ENCODE results near the gene TTC3.

TTC3 gene

DNA sequence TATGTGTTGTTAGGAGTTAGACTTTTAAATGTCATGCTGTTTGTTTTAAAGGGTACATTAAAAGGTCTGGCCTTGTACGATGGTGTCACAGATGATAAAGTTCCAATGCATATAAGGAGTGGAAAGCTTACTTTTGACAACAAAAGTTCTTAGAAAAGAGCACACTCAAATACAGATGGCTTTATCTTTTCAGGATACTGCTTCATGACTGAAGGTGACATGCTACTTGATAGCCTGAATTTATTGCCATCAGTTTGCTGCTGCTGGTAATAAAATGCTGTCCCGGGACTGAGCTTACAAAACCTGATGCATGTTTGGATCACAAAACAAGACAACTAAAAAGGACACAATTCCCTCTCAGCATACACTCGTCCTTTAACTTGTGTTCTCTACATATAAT is 84.9 kb downstream of the TTC3 start:
- no peak for DNase-seq

DNA sequence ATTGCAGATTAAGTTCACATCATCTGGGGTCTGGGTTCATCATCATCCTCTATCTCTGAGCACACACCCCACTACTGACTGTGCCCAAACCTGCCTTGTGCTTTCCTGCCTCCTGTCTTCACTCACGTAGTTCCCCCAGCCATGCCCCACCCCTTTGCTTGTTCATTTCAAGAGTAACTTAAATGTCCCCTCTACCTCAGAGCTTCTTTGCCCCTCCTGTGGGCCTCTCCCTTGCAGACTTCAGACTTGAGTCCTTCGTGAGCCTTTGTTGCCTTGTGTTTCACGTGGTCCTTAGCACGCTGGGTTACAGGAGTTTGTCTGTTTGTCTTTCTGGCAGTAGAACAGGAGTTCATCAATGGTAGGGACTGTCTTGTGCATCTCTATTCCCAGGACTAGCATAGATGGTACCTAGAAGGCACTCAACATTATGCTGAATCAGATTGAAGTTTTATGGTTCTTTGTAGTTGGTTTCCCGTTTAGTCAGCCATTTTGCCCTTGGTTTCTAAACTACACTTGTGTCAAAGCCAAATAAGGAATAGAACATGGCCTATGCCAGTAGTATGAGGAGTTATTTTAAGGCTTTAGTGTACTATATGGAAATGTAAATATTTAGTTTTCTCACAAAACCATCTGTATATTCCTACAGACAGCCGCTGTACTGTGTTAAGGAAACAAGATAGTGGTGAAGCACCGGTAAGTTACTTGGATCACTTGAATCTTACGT is 86.2 kb downstream of the TTC3 start:
- no peak for DNase-seq

DNA sequence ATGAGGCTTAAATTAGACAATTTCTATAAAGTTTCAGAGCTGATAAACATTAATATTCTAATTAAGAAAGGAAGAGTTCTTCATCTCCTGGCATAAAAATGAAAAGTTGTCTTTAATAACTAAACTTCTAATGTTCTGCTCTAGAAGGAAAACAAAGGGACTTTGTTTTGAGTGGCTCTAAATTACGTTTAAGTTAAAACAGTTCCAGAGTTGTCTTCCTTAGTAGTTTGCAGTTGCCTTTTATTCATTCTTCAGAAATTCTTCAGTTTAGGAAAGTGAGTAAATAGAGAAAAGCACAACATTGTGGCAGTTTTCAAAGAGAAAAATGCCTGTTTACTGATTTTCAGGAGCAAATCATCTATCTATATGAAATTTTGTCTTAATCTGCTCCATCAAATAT is 86.9 kb downstream of the TTC3 start:
- DNase-seq: no peak

DNA sequence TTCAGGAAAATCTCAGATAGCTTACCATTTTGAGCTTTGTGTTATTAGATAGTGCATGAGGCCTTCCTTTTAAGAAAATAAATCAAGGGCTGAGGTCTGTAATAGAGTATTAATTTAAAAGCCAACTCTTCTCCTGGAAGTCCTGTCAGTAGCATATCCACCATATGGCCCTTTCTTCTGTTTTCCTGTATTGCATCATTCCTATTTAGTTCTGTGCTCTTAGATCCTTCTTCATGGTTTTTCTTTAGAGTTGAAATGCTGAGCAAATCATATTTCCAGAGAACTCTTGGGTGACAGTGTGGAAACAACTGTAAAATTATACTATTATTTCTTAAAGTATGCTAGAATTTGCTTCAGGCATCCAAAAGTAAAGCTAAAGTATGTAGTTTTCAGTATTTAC is 91.7 kb downstream of the TTC3 start:
- no peak for DNase-seq

DNA sequence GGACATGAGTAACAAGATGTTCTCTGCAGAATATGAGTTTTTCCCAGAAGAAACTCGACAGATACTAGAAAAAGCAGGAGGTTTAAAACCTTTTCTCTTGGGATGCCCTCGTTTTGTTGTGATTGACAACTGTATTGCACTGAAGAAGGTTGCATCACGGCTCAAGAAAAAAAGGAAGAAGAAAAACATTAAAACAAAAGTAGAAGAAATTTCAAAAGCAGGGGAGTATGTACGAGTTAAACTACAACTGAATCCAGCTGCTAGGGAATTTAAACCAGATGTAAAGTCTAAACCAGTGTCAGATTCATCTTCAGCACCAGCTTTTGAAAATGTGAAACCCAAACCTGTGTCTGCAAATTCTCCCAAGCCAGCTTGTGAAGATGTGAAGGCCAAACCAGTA is 92.5 kb downstream of the TTC3 start:
- no peak for DNase-seq

GRCh38 chr21:37166733-37167132 is 93.7 kb downstream of the TTC3 start:
- no peak for DNase-seq

DNA sequence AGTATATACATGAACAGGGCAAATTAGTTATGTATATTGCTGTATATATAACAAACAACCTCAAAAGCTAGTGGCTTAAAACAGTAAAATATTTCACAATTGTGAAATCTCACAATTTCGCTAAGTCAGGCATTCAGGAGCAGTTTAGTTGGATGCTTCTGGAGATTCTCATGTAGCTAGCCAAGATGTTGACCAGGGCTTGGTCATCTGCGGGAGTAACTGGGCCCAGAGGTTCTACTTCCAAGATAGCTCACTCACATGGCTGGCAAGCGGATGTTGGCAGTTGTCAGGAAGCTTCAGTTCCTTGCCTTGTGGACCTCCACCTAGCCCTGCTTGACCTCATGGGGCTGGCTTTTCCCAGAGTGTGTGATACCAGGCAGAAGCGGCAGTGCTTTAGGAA is 95.6 kb downstream of the TTC3 start:
- no peak for DNase-seq

DNA sequence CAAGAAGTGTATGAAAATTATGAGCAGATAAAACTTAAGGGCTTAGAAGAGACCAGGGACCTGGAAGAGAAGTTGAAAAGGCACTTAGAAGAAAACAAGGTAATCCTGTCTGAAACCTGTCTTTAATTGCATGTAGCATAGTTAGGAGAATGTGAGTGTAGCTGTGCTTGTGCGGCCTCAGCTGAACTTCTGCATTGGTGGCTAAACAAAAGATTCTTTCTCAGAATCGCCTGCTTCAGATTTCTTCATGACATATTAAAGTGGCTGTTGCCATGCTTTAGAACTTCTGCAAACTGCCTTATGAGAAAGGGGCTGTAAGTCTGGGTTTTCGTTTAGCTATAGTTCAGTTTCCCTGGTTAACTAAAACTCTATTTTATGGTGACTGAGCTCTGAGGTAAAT is 99.6 kb downstream of the TTC3 start:
- no peak for DNase-seq

DNA sequence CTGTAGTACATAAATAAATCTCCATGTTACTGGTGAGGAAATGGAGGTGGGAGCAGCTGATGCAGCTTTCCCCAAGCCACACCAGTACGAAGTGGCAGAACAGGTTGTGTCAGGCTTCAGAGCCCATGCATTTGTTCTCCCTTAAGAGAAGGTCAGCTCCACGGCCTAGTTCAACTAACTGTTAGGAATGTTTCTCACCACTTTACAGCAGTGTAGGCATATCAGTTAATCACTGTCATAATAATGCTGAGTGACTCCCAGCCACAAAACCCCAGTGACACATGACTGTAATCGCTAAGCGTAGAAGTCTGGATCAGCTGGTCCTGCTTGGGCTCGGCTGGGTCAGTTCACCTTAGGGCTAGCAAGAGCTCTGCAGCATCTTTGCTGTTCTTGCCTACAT is 103.7 kb downstream of the TTC3 start:
- no peak for DNase-seq

DNA sequence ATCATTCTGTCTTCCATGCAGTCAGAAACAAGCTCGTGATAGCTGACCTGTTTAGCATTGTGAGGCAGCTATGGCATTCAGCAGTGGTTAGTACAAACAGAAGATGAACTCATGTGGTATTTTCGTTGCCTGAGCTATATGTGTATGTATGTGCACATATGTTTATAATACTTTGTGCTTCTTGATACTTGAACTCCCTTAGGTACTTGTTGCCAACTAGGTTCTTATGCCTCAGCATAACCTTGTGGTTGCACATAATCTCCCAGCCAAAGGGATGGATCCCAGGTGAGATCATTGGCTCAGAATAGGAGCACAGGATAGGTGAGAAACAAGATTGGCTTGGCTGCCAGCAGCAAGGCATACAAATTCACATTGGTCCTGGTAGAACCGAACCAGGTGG is 108.0 kb downstream of the TTC3 start:
- no peak for DNase-seq

DNA sequence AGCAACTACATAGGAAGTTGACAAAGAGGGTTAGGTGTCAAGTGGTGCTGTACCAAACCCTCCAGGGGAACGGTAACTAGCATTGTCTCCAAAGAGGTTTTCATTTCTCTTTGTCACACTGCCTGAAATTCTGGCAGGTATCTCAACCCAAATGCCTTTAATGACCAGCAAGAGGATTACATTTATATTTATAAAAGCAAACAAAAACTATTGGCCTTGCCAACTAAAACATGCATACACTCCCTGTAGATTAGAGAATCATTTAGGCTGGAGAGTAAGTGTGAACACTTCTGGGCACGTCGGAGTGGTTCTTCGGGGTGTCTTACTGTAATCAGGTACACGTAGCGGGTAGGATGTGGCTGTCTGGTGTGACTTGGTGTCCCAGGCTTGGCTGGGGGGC is 109.2 kb downstream of the TTC3 start:
- no peak for DNase-seq

DNA sequence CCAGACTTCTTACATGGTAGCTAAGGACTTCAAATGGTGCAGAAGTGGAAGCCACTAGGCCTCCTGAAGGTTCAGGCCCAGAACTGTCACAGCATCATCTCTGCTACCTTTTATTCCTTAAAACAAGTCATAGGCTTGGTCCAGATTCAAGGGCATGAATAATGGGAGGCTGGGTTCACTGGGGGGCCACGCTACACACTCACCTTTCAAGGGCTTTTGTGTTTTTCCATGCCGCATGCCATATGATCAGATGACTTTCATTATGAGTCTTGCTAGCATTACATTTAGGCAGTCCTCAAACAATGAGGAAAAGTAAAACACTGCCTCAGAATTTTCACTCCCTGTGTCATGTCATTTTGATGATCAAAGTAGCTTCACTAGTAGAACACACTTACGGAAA is 110.7 kb downstream of the TTC3 start:
- DNase-seq: no peak

DNA sequence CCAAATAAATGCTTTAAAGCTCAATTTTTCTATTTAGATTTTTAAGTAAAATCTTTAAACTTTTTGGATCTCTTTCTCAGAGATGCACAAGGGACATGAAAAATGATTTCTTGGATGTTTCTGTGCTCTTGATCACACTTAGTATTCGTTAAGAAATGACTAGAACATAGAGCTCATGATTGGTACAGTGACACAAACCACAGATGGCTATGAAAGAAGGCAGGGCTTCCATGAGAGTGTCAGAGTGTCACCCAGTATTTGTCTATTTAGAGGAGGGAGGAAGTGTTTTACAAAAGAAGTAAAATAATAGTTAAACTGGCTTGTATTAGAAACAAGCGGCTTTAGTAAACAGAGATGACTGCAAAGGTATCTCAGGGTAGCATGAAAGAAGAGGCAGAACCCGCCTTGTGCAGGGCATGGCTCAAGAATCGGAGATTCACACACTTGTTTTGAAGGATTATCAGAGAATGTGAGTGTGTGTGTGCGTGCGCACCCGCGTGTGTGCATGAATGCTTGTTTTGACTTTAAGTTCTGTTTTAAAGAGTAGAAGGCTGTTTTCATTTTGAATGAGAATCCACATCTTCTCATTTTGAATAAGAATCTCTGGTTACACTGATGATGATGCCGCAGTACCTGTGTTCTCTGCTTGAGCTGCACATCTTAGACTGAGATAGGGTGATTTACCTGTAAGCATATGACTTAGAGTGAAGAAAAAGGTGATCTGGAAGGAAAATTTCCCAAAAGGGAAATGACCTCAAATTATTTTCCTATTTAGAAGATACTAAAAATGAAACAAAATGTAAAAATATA is 111.9 kb downstream of the TTC3 start:
- no peak for DNase-seq

DNA sequence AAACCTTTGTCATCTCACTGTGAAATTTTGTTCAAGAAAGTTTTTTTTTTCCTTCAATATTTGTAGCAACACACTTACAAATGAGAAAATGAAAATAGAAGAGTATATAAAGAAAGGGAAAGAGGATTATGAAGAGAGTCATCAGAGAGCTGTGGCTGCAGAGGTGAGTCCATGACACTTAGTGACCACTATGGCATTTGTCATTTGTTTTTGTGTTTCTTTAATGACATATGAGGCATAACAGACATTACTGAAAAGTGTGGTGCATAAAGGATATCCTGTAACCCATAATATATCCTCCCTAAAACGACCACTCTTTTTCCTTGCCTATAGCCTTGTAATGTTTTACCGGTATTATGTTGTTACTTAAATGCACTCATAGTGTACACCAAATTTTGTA is 113.9 kb downstream of the TTC3 start:
- no peak for DNase-seq

DNA sequence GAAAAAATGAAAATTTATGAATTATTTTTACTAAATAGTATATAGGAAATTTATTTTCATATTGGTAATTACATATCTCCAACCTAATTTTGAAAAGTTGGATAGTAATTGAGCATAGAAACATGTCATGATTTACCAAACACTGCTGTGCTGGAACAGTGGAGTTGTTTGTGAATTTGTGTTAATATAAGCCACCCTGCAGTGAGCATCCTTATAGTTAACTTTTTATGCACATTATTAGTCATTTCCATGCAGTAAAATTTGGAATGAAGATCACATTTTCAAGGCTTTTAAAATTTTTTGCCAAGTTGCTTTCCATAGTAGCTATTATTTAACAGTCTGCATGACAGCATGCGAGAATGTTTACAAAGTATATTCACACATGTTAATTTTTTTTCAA is 115.8 kb downstream of the TTC3 start:
- no peak for DNase-seq

DNA sequence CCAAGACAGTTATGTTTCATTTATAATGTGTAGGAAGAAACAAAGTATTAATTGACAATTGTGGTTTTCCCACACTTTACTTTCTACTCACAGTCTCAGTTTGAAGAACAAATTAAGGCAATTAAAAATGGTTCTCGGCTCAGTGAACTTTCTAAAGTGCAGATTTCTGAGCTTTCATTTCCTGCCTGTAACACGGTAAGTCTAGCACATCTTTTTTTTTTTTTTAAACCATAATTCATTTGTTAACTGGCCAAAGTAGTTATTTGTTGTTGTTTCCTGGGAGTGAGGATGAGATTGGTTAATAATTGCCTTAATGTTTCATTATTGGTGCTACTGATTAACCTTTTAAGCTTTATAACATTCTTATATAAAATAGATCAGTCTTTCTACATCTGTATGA is 119.0 kb downstream of the TTC3 start:
- DNase-seq: no peak

GRCh38 chr21:37193006-37193405 is 120.0 kb downstream of the TTC3 start:
- no peak for DNase-seq

DNA sequence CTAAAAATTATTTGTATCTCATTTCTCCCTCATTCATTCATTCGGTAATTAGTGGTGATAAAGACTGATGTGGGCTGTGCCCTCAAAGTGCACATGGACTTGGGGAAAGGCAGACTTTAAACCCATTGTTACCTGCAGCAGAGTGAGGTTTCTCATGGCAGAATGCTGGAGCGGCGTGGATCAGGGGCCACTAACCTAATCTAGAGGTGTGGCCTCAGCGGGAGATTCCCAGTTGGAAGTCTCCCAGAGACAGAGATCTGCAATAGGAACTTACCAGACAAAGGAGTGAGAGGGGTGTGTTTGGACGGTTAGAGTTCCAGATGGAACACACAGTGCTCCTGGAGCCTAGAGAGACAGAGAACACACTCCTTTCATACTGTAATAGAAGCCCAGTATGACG is 120.6 kb downstream of the TTC3 start:
- no peak for DNase-seq

GRCh38 chr21:37195059-37195458 is 122.0 kb downstream of the TTC3 start:
- no peak for DNase-seq

DNA sequence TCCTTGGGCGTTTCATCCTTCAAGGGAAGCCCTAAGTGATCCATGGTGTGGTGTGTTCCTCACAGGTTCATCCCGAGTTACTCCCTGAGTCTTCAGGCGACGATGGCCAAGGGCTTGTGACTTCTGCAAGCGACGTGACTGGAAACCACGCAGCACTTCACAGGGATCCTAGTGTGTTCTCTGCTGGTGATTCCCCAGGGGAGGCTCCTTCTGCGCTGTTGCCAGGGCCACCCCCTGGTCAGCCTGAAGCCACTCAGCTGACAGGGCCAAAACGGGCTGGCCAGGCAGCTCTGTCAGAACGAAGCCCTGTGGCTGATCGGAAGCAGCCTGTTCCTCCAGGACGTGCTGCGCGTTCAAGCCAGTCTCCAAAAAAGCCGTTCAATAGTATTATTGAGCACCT is 122.6 kb downstream of the TTC3 start:
- DNase-seq: no peak

DNA sequence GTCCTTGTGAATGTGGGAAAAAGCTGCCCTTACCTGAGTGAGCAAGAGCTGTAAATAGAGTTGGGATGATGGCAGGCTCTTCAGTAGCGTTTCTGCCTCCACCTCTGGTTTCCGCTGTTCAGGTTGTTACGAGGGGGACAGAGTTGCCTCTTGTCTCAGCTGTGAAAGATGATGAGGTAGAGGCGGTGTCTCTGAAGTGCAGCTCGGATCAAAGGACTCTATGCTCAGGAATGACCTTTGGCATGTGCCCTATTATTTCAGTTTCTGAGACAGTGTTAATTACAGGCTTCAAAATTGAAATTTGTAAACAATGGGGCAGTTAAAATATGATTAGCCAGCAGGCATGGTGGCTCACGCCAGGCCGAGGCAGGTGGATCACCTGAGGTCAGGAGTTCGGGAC is 123.8 kb downstream of the TTC3 start:
- no peak for DNase-seq

- DNase-seq: no peak
Measured at GRCh38 chr21:37197746-37198145, 124.7 kb downstream of the TTC3 start.

- DNase-seq: no peak
Measured at GRCh38 chr21:37199057-37199924, 126.2 kb downstream of the TTC3 start.
